IMR-90 (cell line): ENCODE measurements around the gene KRTAP9-9. TPM values are rescaled to one million over a fixed set of nuclear protein-coding genes. Genes with fewer than 3 reads are reported as not detected.

Experiments used
- ATAC-seq: fragments of 200-7000 bp; cut with Tn5 transposase; 2 replicates; pipeline ENCODE4 v1.9.1; 2020; ENCODE audit warnings: low read depth, mild to moderate bottlenecking, moderate library complexity
- BruUV-seq: library from RNA; stranded (reverse); fragments of 400-500 nt; replicated peaks from 2 replicates; lab custom pipeline; 2021; lab: Mats Ljungman, UMichigan
- CTCF ChIA-PET: fragments of 300-600 bp; formaldehyde crosslinking; extraction: SDS; loops from one replicate; lab custom pipeline; 2021; ENCODE audit warnings: antibody characterized with exemption; lab: Yijun Ruan, JAX
- POLR2A ChIA-PET: fragments of 300-600 bp; sonication (Branson Sonifier 250); formaldehyde crosslinking; loops from one replicate; lab custom pipeline; 2022; ENCODE audit warnings: antibody characterized with exemption; ENCODE audit not compliant: unreplicated experiment; lab: Charles Lee
- DNase-seq: peaks from one replicate; pipeline ENCODE4 v3.0.0; 2013
- H2AFZ ChIP-seq: replicated peaks from 2 replicates; pipeline ENCODE3; 2013; ENCODE audit warnings: low read length, mild to moderate bottlenecking; ENCODE audit not compliant: poor library complexity
- H2AK5ac ChIP-seq: 2 replicates; pipeline ENCODE4 v1.6.1; 2013; ENCODE audit warnings: low read depth, low read length, inconsistent platforms
- H2AK9ac ChIP-seq: replicated peaks from 2 replicates; pipeline ENCODE3; 2013; ENCODE audit warnings: mild to moderate bottlenecking, low read depth, low read length, moderate library complexity; ENCODE audit not compliant: poor library complexity
- H2BK120ac ChIP-seq: 2 replicates; pipeline ENCODE4 v1.6.1; 2013; ENCODE audit warnings: low read depth, low read length, inconsistent platforms
- H2BK15ac ChIP-seq: 3 replicates; pipeline ENCODE4 v1.6.1; 2013; ENCODE audit warnings: low read depth, low read length, inconsistent platforms
- H2BK20ac ChIP-seq: 2 replicates; pipeline ENCODE4 v1.6.1; 2013; ENCODE audit warnings: low read depth, mild to moderate bottlenecking, inconsistent platforms, low read length, moderate library complexity
- H2BK5ac ChIP-seq: 2 replicates; pipeline ENCODE4 v1.6.1; 2013; ENCODE audit warnings: mild to moderate bottlenecking, low read depth, low read length, inconsistent platforms; ENCODE audit not compliant: poor library complexity, severe bottlenecking
- H3K14ac ChIP-seq: replicated peaks from 2 replicates; pipeline ENCODE4 v1.6.1; 2013; ENCODE audit warnings: low read depth, low read length, inconsistent platforms
- H3K18ac ChIP-seq: 2 replicates; pipeline ENCODE4 v1.6.1; 2013; ENCODE audit warnings: low read depth, low read length, control low read depth
- H3K23ac ChIP-seq: 2 replicates; pipeline ENCODE4 v1.6.1; 2013; ENCODE audit warnings: low read depth, low read length, inconsistent platforms
- H3K27ac ChIP-seq: 2 replicates; pipeline ENCODE4 v1.5.1; 2013; ENCODE audit warnings: mild to moderate bottlenecking, control low read depth, low read length; ENCODE audit not compliant: insufficient read depth
- H3K27me3 ChIP-seq: 2 replicates; pipeline ENCODE4 v1.6.1; 2013; ENCODE audit warnings: low read length; ENCODE audit not compliant: control insufficient read depth, insufficient read depth
- H3K36me3 ChIP-seq: 2 replicates; pipeline ENCODE4 v1.6.1; 2013; ENCODE audit warnings: low read length, mixed read lengths; ENCODE audit not compliant: control insufficient read depth, insufficient read depth
- H3K4ac ChIP-seq: 2 replicates; pipeline ENCODE4 v1.6.1; 2013; ENCODE audit warnings: low read depth, low read length, inconsistent platforms
- H3K4me1 ChIP-seq: 2 replicates; pipeline ENCODE4 v1.6.1; 2013; ENCODE audit warnings: low read length, mixed read lengths; ENCODE audit not compliant: control insufficient read depth, insufficient read depth
- H3K4me2 ChIP-seq: 2 replicates; pipeline ENCODE4 v1.6.1; 2013; ENCODE audit warnings: low read depth, mild to moderate bottlenecking, control low read depth, low read length, moderate library complexity
- H3K4me3 ChIP-seq: 2 replicates; pipeline ENCODE4 v1.5.1; 2013; ENCODE audit warnings: low read depth, mild to moderate bottlenecking, control low read depth, low read length, moderate library complexity; ENCODE audit not compliant: insufficient read depth
- H3K56ac ChIP-seq: 2 replicates; pipeline ENCODE4 v1.6.1; 2013; ENCODE audit warnings: low read length, inconsistent platforms; ENCODE audit not compliant: insufficient read depth; ENCODE audit errors: extremely low read depth
- H3K79me1 ChIP-seq, 2 experiments: 2 replicates each; pipeline ENCODE4 v1.6.1; 2013; ENCODE audit warnings: low read length in 2 of 2, inconsistent platforms in 1 of 2, low read depth in 1 of 2
- H3K9ac ChIP-seq: 2 replicates; pipeline ENCODE4 v1.6.1; 2013; ENCODE audit warnings: low read depth, low read length, control low read depth
- H3K9me1 ChIP-seq: 2 replicates; pipeline ENCODE4 v1.6.1; 2013; ENCODE audit warnings: low read length, inconsistent platforms; ENCODE audit not compliant: insufficient read depth
- H3K9me3 ChIP-seq: 2 replicates; pipeline ENCODE4 v1.6.1; 2013; ENCODE audit warnings: low read length; ENCODE audit not compliant: control insufficient read depth, insufficient read depth
- H4K20me1 ChIP-seq: 2 replicates; pipeline ENCODE4 v1.6.1; 2013; ENCODE audit warnings: low read length, inconsistent platforms; ENCODE audit not compliant: insufficient read depth
- H4K5ac ChIP-seq: 2 replicates; pipeline ENCODE4 v1.6.1; 2013; ENCODE audit warnings: mild to moderate bottlenecking, low read depth, low read length, control low read depth
- H4K8ac ChIP-seq, 2 experiments: 2 replicates each; pipeline ENCODE4 v1.6.1; 2013; ENCODE audit warnings: low read depth in 2 of 2, low read length in 2 of 2, control low read depth in 1 of 2, inconsistent platforms in 1 of 2
- H4K91ac ChIP-seq: 2 replicates; pipeline ENCODE4 v1.6.1; 2013; ENCODE audit warnings: low read depth, low read length, inconsistent platforms; ENCODE audit not compliant: insufficient read depth
- BHLHE40 ChIP-seq: fragments of 150-350 bp; IDR thresholded peaks from 2 replicates; pipeline ENCODE4 v1.6.1; 2016; ENCODE audit warnings: mild to moderate bottlenecking, low read depth, low read length
- dilution Hi-C: fragments of 300-500 bp; cut with HindIII; formaldehyde crosslinking; loops from one replicate; pipeline ENCODE4 v1.14.3; 2018; ENCODE audit warnings: low sequenced_read_pairs; ENCODE audit not compliant: unreplicated experiment
- in situ Hi-C: fragments of 300-500 bp; cut with MboI; formaldehyde crosslinking; loops from 3 replicates; pipeline ENCODE4 v1.14.3; 2019; ENCODE audit warnings: low sequenced_read_pairs, inconsistent platforms, mixed read lengths
- intact Hi-C: fragments of 100-400 bp; cut with micrococcal nuclease; formaldehyde crosslinking; loops from 2 replicates; pipeline ENCODE4 v1.10.0; 2022
- polyA plus RNA-seq, 3 experiments: library from polyadenylated mRNA; depleted of rRNA; stranded (reverse); fragments of >200 nt; gene quantifications; 2 replicates each; pipeline ENCODE4 v1.2.3, GENCODE V29; 2012; ENCODE audit warnings: low replicate concordance in 1 of 3
- total RNA-seq: library from RNA; depleted of rRNA; stranded (reverse); fragments of >200 nt; gene quantifications from 2 replicates; pipeline ENCODE4 v1.2.3, GENCODE V29; 2012

KRTAP9-9 gene
- total and polyA plus RNA-seq, 2 of the 4 experiments (the other 2 are of a cell fraction): not detected

DNA sequence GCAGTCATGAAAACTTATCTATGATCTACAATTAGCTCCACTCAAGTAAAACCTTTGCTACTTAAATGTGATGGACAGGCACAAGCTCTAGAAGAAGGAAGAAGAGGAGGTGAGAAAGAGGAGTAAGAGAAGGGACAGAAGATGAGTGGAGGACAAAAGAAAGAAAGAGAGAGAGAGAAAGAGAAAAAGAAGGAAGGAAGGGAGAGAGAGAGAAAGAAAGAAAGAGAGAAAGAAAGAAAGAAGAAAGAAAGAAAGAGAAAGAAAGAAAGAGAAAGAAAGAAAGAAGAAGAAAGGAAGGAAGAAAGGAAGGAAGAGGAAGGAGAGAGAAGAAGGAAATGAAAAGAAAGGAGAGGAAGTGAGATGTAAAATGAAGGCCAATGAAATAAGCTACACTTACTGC is 25.1 kb upstream of the KRTAP9-9 start:
- BruUV-seq: no TSS peak
- Histone ChIP-seq H3K36me3 (no peaks in the 10 kb centered on the region), H3K4me3 (no peak overlapping the region), H3K9me1 (no peaks in the 10 kb centered on the region; the same call in 1 of the 2 replicates), H2BK5ac (no peak overlapping the region), H2BK20ac (no peak overlapping the region), H3K79me1 (no peaks in the 10 kb centered on the region), H3K18ac (no peak overlapping the region), H2BK15ac (no peak overlapping the region), H2BK120ac (no peak overlapping the region), H4K20me1 (no peaks in the 10 kb centered on the region), H3K56ac (no peak overlapping the region), H3K4me2 (no peak overlapping the region), H4K91ac (no peak overlapping the region), H3K23ac (no peak overlapping the region), H3K27me3 (peaks cover 5% of the 10 kb centered on the region), H3K9ac (no peak overlapping the region), H2AK9ac (no peak overlapping the region), H3K4ac (no peak overlapping the region), H3K14ac (no peak overlapping the region), H3K27ac (no peak overlapping the region), H3K9me3 (no peaks in the 10 kb centered on the region), H3K4me1 (no peaks in the 10 kb centered on the region), H4K8ac (no peak overlapping the region), H4K5ac (no peak overlapping the region), H2AFZ (no peak overlapping the region), H2AK5ac (no peak overlapping the region)
- dilution Hi-C loops (no loop called here), intact Hi-C loops (no loop called here), in situ Hi-C loops (no loop called here)
- DNase-seq (no peak), ATAC-seq (no peak)
- ChIA-PET POLR2A (no interaction called here), CTCF (interaction anchor here (0.6 kb wide), 1 partner anchor 8 kb away, joined by 3 read pairs; no protein-coding TSS in a partner anchor)
- TF ChIP-seq BHLHE40: no peak
